Adrenal gland (tissue), 12 donors: ENCODE data around the gene LRRTM1. TPM values are rescaled to one million over a fixed set of nuclear protein-coding genes. Genes with fewer than 3 reads are reported as not detected.

ENCODE experiments used
- DNase-seq, 7 donors: peaks; one replicate each; pipeline ENCODE4 v3.0.0-alpha.2; 2019 to 2020
- H3K27ac ChIP-seq, 5 donors: fragments of 200-600 bp; sonication (generic) in 4 of 5; 1 replicate in 3 of 5; 2 replicates in 2 of 5; pipeline versions ENCODE4 v1.5.1 to v1.8.0; 2016 to 2020; ENCODE audit warnings: mild to moderate bottlenecking in 1 of 5
- H3K27me3 ChIP-seq: fragments of 200-600 bp; 2 replicates; pipeline ENCODE4 v1.8.0; 2021
- H3K36me3 ChIP-seq, 2 donors: fragments of 200-600 bp; replicated peaks in 1 of 2; 1 replicate in 1 of 2; 2 replicates in 1 of 2; pipeline versions ENCODE4 v1.5.1 to v1.8.0; 2018 to 2022
- H3K4me1 ChIP-seq, 2 donors: fragments of 200-600 bp; replicated peaks in 1 of 2; 1 replicate in 1 of 2; 2 replicates in 1 of 2; pipeline versions ENCODE4 v1.5.1 to v1.8.0; 2018 to 2021
- H3K4me3 ChIP-seq, 4 donors: fragments of 200-600 bp; sonication (generic) in 3 of 4; one replicate each; pipeline ENCODE4 v1.5.1; 2016 to 2018
- H3K9me3 ChIP-seq, 3 donors: fragments of 200-600 bp; sonication (generic) in 1 of 3; replicated peaks in 1 of 3; 1 replicate in 2 of 3; 2 replicates in 1 of 3; pipeline versions ENCODE4 v1.5.1 to v1.8.0; 2016 to 2021
- POLR2A ChIP-seq, 2 donors: fragments of 450-650 bp; IDR thresholded peaks; one replicate each; pipeline ENCODE4 v1.6.1; 2017; ENCODE audit warnings: antibody characterized with exemption in 2 of 2, mild to moderate bottlenecking in 2 of 2, moderate library complexity in 1 of 2
- WGBS, 4 donors: extraction: QIAGEN DNeasy Blood & Tissue Kit in 2 of 4; methylation state at CpG; one replicate each; pipeline versions ENCODE4 v1.1.5 to v1.1.7; 2013 to 2017; 5-methylcytosine and 5-hydroxymethylcytosine counted together
- intact Hi-C, 2 donors: fragments of 100-400 bp; cut with DNase I; formaldehyde crosslinking; loops; one replicate each; pipeline versions ENCODE4 v1.14.1 to v1.15.0; 2022 to 2023
- polyA plus RNA-seq, 3 donors: library from polyadenylated mRNA; stranded (reverse); fragments of 200-250 nt in 2 of 3; fragments of 350-450 nt in 1 of 3; fragmentation: Illumina TruSeq in 1 of 3; extraction: RNeasy Lipid Tissue Mini Kit (QIAGEN cat#74804) in 1 of 3; gene quantifications; one replicate each; pipeline ENCODE4 v1.2.3, GENCODE V29; 2013 to 2014
- total RNA-seq, 9 donors: library from RNA; depleted of rRNA in 4 of 9; stranded (reverse); fragments of >200 nt in 4 of 9; fragments of 120-200 nt in 1 of 9; fragmentation: NEBNext Ultra II Directional in 1 of 9; extraction: Animal tissue kit (Norgen Biotek cat#: 25700) in 1 of 9; gene quantifications; one replicate each; pipeline versions ENCODE4 v1.1.0 to v1.2.4, GENCODE V29; 2013 to 2023
- TF ChIP-seq, protein P1 (sequence below), 6 experiments: fragments of 450-650 bp in 4 of 6; fragments of 200-600 bp in 2 of 6; sonication (generic) in 1 of 6; IDR thresholded peaks; 1 replicate in 5 of 6; 2 replicates in 1 of 6; pipeline versions ENCODE4 v1.5.1 to v1.8.0; 2016 to 2021; ENCODE audit warnings: antibody characterized with exemption in 6 of 6, mild to moderate bottlenecking in 2 of 6, moderate library complexity in 1 of 6
- donor health status: healthy with polysubstance abuse.
- donor health status: Bipolar disorder and iron deficiency.
- donor health status: DM: yes; HTN: yes; CAD: no.
- donor health status: DM: no; HTN: no; CAD: no.
- donor health status: DM: no; HTN: no; CAD: no.
- donor health status: DM: yes; HTN: yes; CAD: no.

LRRTM1 gene
- total and polyA plus RNA-seq, 12 donors: 0.12 to 1.8 (median 0.49) TPM; not detected in 1

DNA sequence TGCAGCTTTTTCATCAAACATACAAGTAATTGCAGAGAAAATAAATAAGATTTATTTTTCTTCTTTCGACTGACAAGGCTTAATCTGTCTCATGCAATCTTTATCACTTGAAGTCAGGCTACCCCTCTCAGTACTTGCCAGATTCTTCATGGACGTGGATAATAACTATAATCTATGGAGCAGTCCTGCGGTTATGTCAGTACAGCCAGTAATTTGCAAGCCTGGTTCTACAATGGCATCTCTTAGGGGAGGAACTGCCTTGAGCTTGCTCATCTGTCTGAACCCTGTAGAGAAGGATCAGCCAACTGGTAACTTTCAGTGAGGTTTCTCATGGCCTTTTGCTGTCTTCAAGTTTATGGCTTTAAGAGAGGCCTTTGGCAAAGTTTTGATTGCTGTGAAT is 35.5 kb upstream of the LRRTM1 start:
- intact Hi-C loops: no loop called here
- H3K36me3 ChIP-seq: no peaks in the 10 kb centered on the region
- H3K9me3 ChIP-seq: no peaks in the 10 kb centered on the region
- DNase-seq: no peak
- H3K4me3 ChIP-seq: no peak overlapping the region
- TF ChIP-seq, protein P1, sequence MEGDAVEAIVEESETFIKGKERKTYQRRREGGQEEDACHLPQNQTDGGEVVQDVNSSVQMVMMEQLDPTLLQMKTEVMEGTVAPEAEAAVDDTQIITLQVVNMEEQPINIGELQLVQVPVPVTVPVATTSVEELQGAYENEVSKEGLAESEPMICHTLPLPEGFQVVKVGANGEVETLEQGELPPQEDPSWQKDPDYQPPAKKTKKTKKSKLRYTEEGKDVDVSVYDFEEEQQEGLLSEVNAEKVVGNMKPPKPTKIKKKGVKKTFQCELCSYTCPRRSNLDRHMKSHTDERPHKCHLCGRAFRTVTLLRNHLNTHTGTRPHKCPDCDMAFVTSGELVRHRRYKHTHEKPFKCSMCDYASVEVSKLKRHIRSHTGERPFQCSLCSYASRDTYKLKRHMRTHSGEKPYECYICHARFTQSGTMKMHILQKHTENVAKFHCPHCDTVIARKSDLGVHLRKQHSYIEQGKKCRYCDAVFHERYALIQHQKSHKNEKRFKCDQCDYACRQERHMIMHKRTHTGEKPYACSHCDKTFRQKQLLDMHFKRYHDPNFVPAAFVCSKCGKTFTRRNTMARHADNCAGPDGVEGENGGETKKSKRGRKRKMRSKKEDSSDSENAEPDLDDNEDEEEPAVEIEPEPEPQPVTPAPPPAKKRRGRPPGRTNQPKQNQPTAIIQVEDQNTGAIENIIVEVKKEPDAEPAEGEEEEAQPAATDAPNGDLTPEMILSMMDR (IDR thresholded peaks at IDR 0.05): no peak
- no peak for TF ChIP-seq POLR2A (IDR thresholded peaks at IDR 0.05)
- H3K27ac ChIP-seq: no peak overlapping the region
- H3K4me1 ChIP-seq: no peaks in the 10 kb centered on the region
- no peaks in the 10 kb centered on the region for H3K27me3 ChIP-seq
- 64 to 76% (median 72%) methylated on average over 3 of the region's 3 CpGs for WGBS, 4 donors

DNA sequence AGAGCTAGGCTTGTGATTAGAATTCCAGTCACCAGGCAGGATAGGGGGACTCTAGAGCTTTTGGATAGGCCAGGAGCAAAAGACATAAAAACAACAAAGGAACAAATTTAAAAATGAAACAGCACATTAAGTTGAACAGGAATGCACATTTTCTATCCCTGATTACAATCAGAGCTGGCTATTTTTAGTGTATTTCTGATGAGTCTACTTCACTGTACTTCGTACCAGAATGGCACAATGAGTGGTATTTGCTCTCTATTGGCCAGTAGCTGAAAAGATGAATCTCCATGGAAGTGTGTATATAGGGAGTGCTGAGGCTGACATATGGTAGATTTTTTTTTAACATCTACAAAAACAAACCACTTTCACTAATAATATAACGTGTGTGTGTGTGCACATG is 34.2 kb upstream of the LRRTM1 start:
- 51 to 66% (median 59%) methylated on average over 2 of the region's 2 CpGs for WGBS, 4 donors
- Histone ChIP-seq H3K27ac (no peak overlapping the region), H3K9me3 (no peaks in the 10 kb centered on the region), H3K4me3 (no peak overlapping the region), H3K4me1 (no peaks in the 10 kb centered on the region), H3K36me3 (no peaks in the 10 kb centered on the region), H3K27me3 (no peaks in the 10 kb centered on the region)
- intact Hi-C loops: no loop called here
- no peak for TF ChIP-seq POLR2A (IDR thresholded peaks at IDR 0.05)
- TF ChIP-seq, protein P1 (IDR thresholded peaks at IDR 0.05): no peak
- DNase-seq: no peak

DNA sequence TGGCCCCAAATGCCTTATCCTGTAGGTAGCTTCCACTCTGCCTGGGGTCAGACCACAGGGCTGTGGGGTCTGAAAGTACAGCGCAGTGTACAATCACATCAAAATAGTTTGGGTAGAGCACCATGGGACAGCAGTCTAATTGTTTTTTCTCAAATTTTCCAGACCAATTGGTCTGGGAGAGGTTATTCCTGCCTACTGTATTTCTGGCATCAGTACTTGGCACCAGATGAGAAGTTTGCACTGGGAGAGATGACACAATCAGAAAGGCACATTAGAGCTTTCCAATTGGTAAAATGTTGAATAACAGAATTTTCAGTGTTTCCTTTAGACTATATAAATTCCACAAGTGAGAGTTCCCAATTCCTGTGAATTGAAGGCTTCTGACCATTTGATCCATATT is 30.9 kb upstream of the LRRTM1 start:
- Histone ChIP-seq H3K4me1 (no peaks in the 10 kb centered on the region), H3K27me3 (no peaks in the 10 kb centered on the region), H3K27ac (no peak overlapping the region), H3K36me3 (no peaks in the 10 kb centered on the region), H3K4me3 (no peak overlapping the region), H3K9me3 (no peaks in the 10 kb centered on the region)
- DNase-seq: no peak
- WGBS, 4 donors: 78 to 100% (median 89%) methylated on average over 1 of the region's 1 CpG
- intact Hi-C loops: no loop called here
- no peak for TF ChIP-seq POLR2A (IDR thresholded peaks at IDR 0.05)
- TF ChIP-seq, protein P1 (IDR thresholded peaks at IDR 0.05): no peak

DNA sequence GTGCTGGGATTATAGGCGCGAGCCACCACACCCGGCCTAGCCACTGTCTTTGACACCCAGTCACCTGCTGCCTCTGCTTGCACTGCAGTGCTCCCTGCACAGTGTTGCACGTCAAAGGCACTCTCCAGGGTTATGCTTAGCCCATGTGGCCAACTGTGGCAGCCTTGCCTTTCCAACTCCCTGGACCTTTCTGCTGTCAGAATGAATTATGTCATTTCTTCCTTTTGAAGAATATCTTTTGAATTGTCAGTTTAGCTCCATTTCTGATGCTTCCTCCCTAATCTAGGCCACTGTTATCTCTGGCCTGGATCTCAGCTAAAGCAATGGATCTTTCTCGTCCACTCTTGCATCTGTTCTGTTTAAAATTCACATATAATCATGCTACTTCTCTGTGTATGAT is 29.3 kb upstream of the LRRTM1 start:
- intact Hi-C loops: no loop called here
- no peaks in the 10 kb centered on the region for H3K4me1 ChIP-seq
- no peak overlapping the region for H3K4me3 ChIP-seq
- no peaks in the 10 kb centered on the region for H3K27me3 ChIP-seq
- TF ChIP-seq POLR2A (IDR thresholded peaks at IDR 0.05): no peak
- TF ChIP-seq, protein P1 (IDR thresholded peaks at IDR 0.05): no peak
- DNase-seq: no peak
- no peaks in the 10 kb centered on the region for H3K9me3 ChIP-seq
- 72 to 81% (median 75%) methylated on average over 5 of the region's 5 CpGs for WGBS, 4 donors
- H3K36me3 ChIP-seq: no peaks in the 10 kb centered on the region
- H3K27ac ChIP-seq: no peak overlapping the region
